ENCODE results near the gene CNN2.

DNA sequence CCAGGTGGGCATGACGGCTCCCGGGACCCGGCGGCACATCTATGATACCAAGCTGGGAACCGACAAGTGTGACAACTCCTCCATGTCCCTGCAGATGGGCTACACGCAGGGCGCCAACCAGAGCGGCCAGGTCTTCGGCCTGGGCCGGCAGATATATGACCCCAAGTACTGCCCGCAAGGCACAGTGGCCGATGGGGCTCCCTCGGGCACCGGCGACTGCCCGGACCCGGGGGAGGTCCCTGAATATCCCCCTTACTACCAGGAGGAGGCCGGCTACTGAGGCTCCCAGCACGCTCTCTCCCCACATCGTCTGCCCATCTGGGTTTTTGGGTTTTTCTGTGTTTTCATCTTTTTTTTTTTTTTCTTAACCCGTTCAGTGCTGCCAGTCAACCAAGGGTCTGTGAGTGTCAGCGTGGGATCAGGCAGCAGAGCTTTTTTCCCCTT is 11.2 kb downstream of the CNN2 start:
- TF ChIP-seq, protein P1, sequence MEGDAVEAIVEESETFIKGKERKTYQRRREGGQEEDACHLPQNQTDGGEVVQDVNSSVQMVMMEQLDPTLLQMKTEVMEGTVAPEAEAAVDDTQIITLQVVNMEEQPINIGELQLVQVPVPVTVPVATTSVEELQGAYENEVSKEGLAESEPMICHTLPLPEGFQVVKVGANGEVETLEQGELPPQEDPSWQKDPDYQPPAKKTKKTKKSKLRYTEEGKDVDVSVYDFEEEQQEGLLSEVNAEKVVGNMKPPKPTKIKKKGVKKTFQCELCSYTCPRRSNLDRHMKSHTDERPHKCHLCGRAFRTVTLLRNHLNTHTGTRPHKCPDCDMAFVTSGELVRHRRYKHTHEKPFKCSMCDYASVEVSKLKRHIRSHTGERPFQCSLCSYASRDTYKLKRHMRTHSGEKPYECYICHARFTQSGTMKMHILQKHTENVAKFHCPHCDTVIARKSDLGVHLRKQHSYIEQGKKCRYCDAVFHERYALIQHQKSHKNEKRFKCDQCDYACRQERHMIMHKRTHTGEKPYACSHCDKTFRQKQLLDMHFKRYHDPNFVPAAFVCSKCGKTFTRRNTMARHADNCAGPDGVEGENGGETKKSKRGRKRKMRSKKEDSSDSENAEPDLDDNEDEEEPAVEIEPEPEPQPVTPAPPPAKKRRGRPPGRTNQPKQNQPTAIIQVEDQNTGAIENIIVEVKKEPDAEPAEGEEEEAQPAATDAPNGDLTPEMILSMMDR (IDR thresholded peaks at IDR 0.05; ENCODE audit: poor library complexity, severe bottlenecking) = no peak
- TF ChIP-seq POLR2AphosphoS5 (IDR thresholded peaks at IDR 0.05) = no peak
- TF ChIP-seq TAF1 (IDR thresholded peaks at IDR 0.05; ENCODE audit: low read depth) = no peak
- no peak for TF ChIP-seq EP300 (conservative IDR thresholded peaks at IDR 0.05; ENCODE audit: poor library complexity, severe bottlenecking)
- TF ChIP-seq RAD21 (conservative IDR thresholded peaks at IDR 0.05) = no peak
- TF ChIP-seq SMC3 (conservative IDR thresholded peaks at IDR 0.05; ENCODE audit: poor library complexity) = no peak

Measured in neural cell (in vitro differentiated cells).